NB4 (cell line): ENCODE results near the gene CCDC15.

Experiments used
- CTCF ChIP-seq: IDR thresholded peaks from one replicate; pipeline ENCODE4 v1.5.1; 2012; ENCODE audit warnings: low read depth, low read length
- POLR2A ChIP-seq: IDR thresholded peaks from 2 replicates; pipeline ENCODE4 v1.6.1; 2011; ENCODE audit warnings: mild to moderate bottlenecking; ENCODE audit not compliant: insufficient read length; ENCODE audit errors: extremely low read depth

GRCh38 chr11:125075242-125075625 lies 121.2 kb downstream of the CCDC15 start:
- no peak for TF ChIP-seq POLR2A
- TF ChIP-seq CTCF = no peak
